ENCODE results near the gene F7.
"Not testable (repeated sequence)": the region's sequence is repeated elsewhere in the genome, so short reads cannot be mapped to it uniquely, and the experiment has no call there.

F7 gene

GRCh38 chr13:113077566-113077952 lies 28.0 kb upstream of the F7 start:
- no peak for TF ChIP-seq CTCF (IDR thresholded peaks at IDR 0.05; ENCODE audit: low read depth, low read length, missing control alignments)
- in situ Hi-C loops (cut with HindIII; ENCODE audit: low sequenced_read_pairs) = loop anchor here (10.0 kb wide), 1 partner anchor 67 kb away; no protein-coding TSS in a partner anchor

GRCh38 chr13:113077953-113078901 lies 27.4 kb upstream of the F7 start:
- no peak for DNase-seq (ENCODE audit: low read depth)
- TF ChIP-seq CTCF (IDR thresholded peaks at IDR 0.05; ENCODE audit: low read depth, low read length, missing control alignments) = no peak
- in situ Hi-C loops (cut with HindIII; ENCODE audit: low sequenced_read_pairs) = loop anchor here (10.0 kb wide), 1 partner anchor 67 kb away; no protein-coding TSS in a partner anchor
- H3K4me3 ChIP-seq (ENCODE audit: low read depth, low read length) = no peak overlapping the region

More at GRCh38 chr13:113077566-113077952, 28.0 kb upstream of the F7 start:
- no peak for DNase-seq (ENCODE audit: low read depth)
- no peak overlapping the region for H3K4me3 ChIP-seq (ENCODE audit: low read depth, low read length)

GRCh38 chr13:113078902-113079780 lies 26.4 kb upstream of the F7 start:
- no peak for TF ChIP-seq CTCF (IDR thresholded peaks at IDR 0.05; ENCODE audit: low read depth, low read length, missing control alignments)
- H3K4me3 ChIP-seq (ENCODE audit: low read depth, low read length) = no peak overlapping the region
- DNase-seq (ENCODE audit: low read depth) = no peak
- in situ Hi-C loops (cut with HindIII; ENCODE audit: low sequenced_read_pairs) = loop anchor here (10.0 kb wide), 1 partner anchor 66 kb away; no protein-coding TSS in a partner anchor

GRCh38 chr13:113079781-113080080 lies 25.9 kb upstream of the F7 start:
- in situ Hi-C loops (cut with HindIII; ENCODE audit: low sequenced_read_pairs) = loop anchor here (10.0 kb wide), 1 partner anchor 65 kb away; no protein-coding TSS in a partner anchor
- DNase-seq (ENCODE audit: low read depth); H3K4me3 ChIP-seq (ENCODE audit: low read depth, low read length): not testable (repeated sequence)

GRCh38 chr13:113080361-113080831 lies 25.2 kb upstream of the F7 start:
- no peak for DNase-seq (ENCODE audit: low read depth)
- no peak overlapping the region for H3K4me3 ChIP-seq (ENCODE audit: low read depth, low read length)
- in situ Hi-C loops (cut with HindIII; ENCODE audit: low sequenced_read_pairs) = no loop called here
- TF ChIP-seq CTCF (IDR thresholded peaks at IDR 0.05; ENCODE audit: low read depth, low read length, missing control alignments) = no peak

GRCh38 chr13:113080901-113081521 lies 24.6 kb upstream of the F7 start:
- in situ Hi-C loops (cut with HindIII; ENCODE audit: low sequenced_read_pairs) = no loop called here
- H3K4me3 ChIP-seq (ENCODE audit: low read depth, low read length) = no peak overlapping the region
- no peak for DNase-seq (ENCODE audit: low read depth)
- TF ChIP-seq CTCF (IDR thresholded peaks at IDR 0.05; ENCODE audit: low read depth, low read length, missing control alignments) = no peak

All from astrocyte of the cerebellum (primary cell).